ENCODE measurements around the gene DHCR24.

The DHCR24 gene

DNA sequence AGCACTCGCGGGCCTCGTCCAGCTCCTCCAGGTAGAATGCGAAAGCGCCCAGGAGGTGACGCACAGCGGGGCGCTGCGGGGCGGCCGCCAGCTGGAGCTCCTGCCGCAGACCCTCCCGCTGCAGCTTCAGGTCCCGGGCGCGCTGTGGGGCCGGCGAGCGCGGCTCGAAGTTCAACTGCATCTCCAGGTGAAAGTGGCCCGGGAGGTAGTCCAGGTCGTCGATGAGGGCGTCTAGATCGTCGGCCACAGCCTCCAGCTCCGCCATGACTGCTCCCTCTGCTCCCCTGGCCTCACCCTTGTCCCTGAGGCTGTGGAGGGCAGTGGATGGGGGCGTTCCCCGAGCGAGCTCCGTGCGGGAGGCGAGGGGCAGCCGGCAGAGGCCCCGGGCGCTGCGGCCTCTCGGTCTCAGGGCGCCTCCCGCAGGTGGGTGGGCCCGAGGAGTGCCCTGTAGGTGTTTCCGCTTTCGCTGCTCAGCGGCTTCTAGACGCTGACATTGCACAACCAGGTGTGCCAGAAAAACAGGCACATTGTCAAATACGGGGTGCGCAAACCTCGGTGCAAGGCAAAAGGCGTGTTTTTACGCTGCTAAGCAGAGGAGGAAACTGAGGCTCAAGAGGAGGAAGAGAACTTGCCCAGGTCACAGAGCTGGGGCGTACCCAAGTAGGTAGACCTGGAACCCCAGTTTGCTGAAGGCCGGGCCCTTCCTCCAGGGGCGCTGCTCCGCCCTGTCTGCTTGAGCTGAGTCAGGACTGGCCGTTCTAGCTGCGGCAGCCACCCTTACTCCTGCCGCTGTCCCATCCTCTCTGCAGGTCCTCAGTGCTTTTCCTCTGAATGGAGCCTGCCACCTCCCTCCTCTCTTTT lies 85.9 kb downstream of the DHCR24 start, which contains the start of gene TTC22:
TTC22 (minus strand) TSS at position 425 of the 861 bp plus-strand sequence; CDS start at position 265, 160 bp downstream.
- DNase-seq (ENCODE audit: low read depth, low spot score): no peak

DNA sequence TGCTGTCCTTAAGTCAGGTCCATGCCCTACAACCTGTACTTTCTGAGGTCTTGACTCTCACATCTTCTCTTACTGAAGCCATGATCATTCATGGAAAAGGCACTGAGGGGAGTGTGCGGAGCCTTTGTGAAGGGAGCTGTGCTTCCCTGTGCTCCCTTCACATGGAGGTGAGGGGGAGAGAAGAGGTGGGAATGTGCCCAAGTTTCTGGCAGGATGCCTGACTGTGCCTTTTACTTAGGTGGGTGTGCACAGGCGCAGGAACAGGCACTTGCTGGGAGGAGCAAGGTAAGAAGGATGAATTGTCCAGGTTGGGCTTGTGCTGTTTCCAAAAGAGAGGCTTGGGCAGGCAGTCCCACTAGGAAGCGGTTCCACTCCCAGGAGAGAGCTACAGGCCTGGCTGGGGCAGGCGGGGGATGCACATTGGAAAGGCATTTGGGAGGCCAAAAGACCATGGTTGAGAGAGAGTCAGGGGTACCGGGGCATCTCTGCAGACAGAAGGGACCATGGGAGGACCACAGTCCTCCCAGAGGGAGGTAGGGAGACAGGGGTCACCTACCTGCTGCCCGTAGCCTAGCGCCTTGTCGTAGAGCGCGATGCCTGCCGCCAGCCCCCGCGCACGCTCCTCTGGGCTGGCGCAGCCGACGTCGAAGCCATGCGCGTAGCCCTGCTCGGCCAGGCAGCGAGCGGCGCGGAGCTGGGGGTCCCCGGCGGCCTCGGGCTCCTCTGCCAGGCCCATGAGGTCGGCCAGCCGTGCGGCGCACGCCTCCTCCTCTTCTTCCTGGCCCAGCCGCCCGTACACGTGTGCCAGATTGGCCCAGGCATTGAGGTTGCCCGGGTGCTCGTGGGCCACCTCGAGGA lies 86.7 kb downstream of the DHCR24 start:
- no peak for DNase-seq (ENCODE audit: low read depth, low spot score)
